NB4 (cell line): ENCODE measurements around the gene MAN2B2.

Source experiments
- DNase-seq: peaks from one replicate; pipeline ENCODE4 v3.0.0; 2010; ENCODE audit warnings: low read depth
- H3K4me3 ChIP-seq: one replicate; pipeline ENCODE4 v1.5.1; 2011; ENCODE audit warnings: mild to moderate bottlenecking, low read depth, low read length, moderate library complexity
- MAX ChIP-seq: IDR thresholded peaks from 2 replicates; pipeline ENCODE4 v1.6.1; 2011; ENCODE audit warnings: low read depth, low read length
- MYC ChIP-seq: IDR thresholded peaks from 2 replicates; pipeline ENCODE4 v1.6.1; 2011; ENCODE audit warnings: low read depth, low read length
- POLR2A ChIP-seq: IDR thresholded peaks from 2 replicates; pipeline ENCODE4 v1.6.1; 2011; ENCODE audit warnings: mild to moderate bottlenecking; ENCODE audit not compliant: insufficient read length; ENCODE audit errors: extremely low read depth
- TF ChIP-seq, protein P1 (sequence below): IDR thresholded peaks from one replicate; pipeline ENCODE4 v1.5.1; 2012; ENCODE audit warnings: low read depth, low read length

Gene MAN2B2

DNA sequence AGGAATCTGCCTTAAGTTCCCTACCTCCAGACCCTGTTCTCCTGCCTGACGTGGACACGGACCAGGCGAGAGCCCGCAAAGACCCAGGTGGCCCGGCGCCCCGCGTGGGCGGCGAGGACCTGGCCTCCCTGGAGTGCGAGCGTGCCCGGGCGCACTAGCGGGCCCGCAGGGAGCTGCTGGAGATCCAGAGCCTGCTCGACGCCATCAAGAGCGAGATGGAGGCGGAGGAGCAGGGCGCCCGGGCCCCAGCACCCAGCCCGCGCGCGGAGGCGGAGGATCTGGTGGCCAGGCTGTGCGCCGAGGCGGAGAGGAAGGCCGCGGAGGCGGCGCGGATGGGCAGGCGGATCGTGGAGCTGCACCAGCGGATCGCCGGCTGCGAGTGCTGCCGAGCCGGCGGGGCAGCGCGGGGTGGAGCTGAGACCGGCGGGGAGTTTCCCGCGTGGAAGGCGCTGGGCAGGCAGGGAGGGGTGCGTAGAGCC lies 83.6 kb downstream of the MAN2B2 start:
- no peak overlapping the region for H3K4me3 ChIP-seq
- no peak for TF ChIP-seq MAX
- TF ChIP-seq MYC = no peak
- TF ChIP-seq POLR2A = no peak
- TF ChIP-seq, protein P1, sequence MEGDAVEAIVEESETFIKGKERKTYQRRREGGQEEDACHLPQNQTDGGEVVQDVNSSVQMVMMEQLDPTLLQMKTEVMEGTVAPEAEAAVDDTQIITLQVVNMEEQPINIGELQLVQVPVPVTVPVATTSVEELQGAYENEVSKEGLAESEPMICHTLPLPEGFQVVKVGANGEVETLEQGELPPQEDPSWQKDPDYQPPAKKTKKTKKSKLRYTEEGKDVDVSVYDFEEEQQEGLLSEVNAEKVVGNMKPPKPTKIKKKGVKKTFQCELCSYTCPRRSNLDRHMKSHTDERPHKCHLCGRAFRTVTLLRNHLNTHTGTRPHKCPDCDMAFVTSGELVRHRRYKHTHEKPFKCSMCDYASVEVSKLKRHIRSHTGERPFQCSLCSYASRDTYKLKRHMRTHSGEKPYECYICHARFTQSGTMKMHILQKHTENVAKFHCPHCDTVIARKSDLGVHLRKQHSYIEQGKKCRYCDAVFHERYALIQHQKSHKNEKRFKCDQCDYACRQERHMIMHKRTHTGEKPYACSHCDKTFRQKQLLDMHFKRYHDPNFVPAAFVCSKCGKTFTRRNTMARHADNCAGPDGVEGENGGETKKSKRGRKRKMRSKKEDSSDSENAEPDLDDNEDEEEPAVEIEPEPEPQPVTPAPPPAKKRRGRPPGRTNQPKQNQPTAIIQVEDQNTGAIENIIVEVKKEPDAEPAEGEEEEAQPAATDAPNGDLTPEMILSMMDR = no peak
- no peak for DNase-seq

- DNase-seq = no peak
- no peak overlapping the region for H3K4me3 ChIP-seq
- TF ChIP-seq MAX (no peak), MYC (no peak), POLR2A (no peak)
- TF ChIP-seq, protein P1 = no peak
Measured at GRCh38 chr4:6659897-6660296, 84.9 kb downstream of the MAN2B2 start.

GRCh38 chr4:6660430-6660829 lies 85.4 kb downstream of the MAN2B2 start:
- H3K4me3 ChIP-seq = no peak overlapping the region
- TF ChIP-seq POLR2A (no peak), MAX (no peak), MYC (no peak)
- TF ChIP-seq, protein P1 = no peak
- DNase-seq = no peak

- TF ChIP-seq, protein P1 = no peak
- TF ChIP-seq MYC (no peak), MAX (no peak), POLR2A (no peak)
- no peak overlapping the region for H3K4me3 ChIP-seq
- no peak for DNase-seq
Measured at GRCh38 chr4:6662591-6662990, 87.6 kb downstream of the MAN2B2 start.

GRCh38 chr4:6663596-6664393 lies 88.8 kb downstream of the MAN2B2 start:
- no peak for DNase-seq
- TF ChIP-seq POLR2A (no peak), MYC (no peak), MAX (no peak)
- TF ChIP-seq, protein P1 = no peak
- H3K4me3 ChIP-seq = no peak overlapping the region
